BE2C (cell line): ENCODE data around the gene C10orf90.

Experiments
- DNase-seq: peaks from one replicate; pipeline ENCODE4 v3.0.0-alpha.2; 2020
- H3K27me3 ChIP-seq: fragments of 250-450 bp; sonication (Bioruptor Pico); 2 replicates; pipeline ENCODE4 v1.5.1; 2020; ENCODE audit warnings: mild to moderate bottlenecking
- H3K36me3 ChIP-seq: fragments of 250-450 bp; sonication (Bioruptor Pico); 2 replicates; pipeline ENCODE4 v1.5.1; 2020; ENCODE audit warnings: mild to moderate bottlenecking
- H3K4me1 ChIP-seq: fragments of 250-450 bp; sonication (Bioruptor Pico); 2 replicates; pipeline ENCODE4 v1.5.1; 2020
- H3K4me3 ChIP-seq: 2 replicates; pipeline ENCODE4 v1.5.1; 2011; ENCODE audit warnings: low read depth, low read length
- H3K9me3 ChIP-seq: fragments of 250-450 bp; sonication (Bioruptor Pico); 2 replicates; pipeline ENCODE4 v1.5.1; 2020
- CTCF ChIP-seq: IDR thresholded peaks from 2 replicates; pipeline ENCODE4 v1.5.1; 2012; ENCODE audit warnings: mild to moderate bottlenecking, low read depth, low read length

C10orf90 gene

GRCh38 chr10:126391192-126391885 lies 279.2 kb downstream of the C10orf90 start:
- Histone ChIP-seq H3K36me3 (no peaks in the 10 kb centered on the region), H3K27me3 (no peaks in the 10 kb centered on the region), H3K4me3 (no peak overlapping the region), H3K4me1 (peaks cover 13% of the 10 kb centered on the region), H3K9me3 (no peaks in the 10 kb centered on the region)
- TF ChIP-seq CTCF, result no peak
- DNase-seq, result no peak

- Histone ChIP-seq H3K4me3 (no peak overlapping the region), H3K27me3 (no peaks in the 10 kb centered on the region), H3K9me3 (no peaks in the 10 kb centered on the region), H3K36me3 (no peaks in the 10 kb centered on the region), H3K4me1 (peaks cover 13% of the 10 kb centered on the region)
- no peak for TF ChIP-seq CTCF
- no peak for DNase-seq
Measured at GRCh38 chr10:126390324-126390723, 280.2 kb downstream of the C10orf90 start.

- Histone ChIP-seq H3K4me1 (peaks cover 13% of the 10 kb centered on the region), H3K36me3 (no peaks in the 10 kb centered on the region), H3K9me3 (no peaks in the 10 kb centered on the region), H3K4me3 (peak within 1 kb of the TSS; percentile 74), H3K27me3 (no peaks in the 10 kb centered on the region)
- TF ChIP-seq CTCF, result no peak
- peak; percentile 45 for DNase-seq
Measured at GRCh38 chr10:126387931-126388911, 282.3 kb downstream of the C10orf90 start, which contains the start of gene ADAM12. TSS of gene ADAM12 (minus strand) at chr10:126388477. CDS start at chr10:126388145, 332 bp downstream.

- Histone ChIP-seq H3K36me3 (no peaks in the 10 kb centered on the region), H3K27me3 (no peaks in the 10 kb centered on the region), H3K4me3 (peak overlapping the region; percentile 74), H3K4me1 (peaks cover 10% of the 10 kb centered on the region), H3K9me3 (no peaks in the 10 kb centered on the region)
- peak; percentile 72 for TF ChIP-seq CTCF
- peak; percentile 72 for DNase-seq
Measured at GRCh38 chr10:126387041-126387921, 283.2 kb downstream of the C10orf90 start.

- peaks cover 7% of the 10 kb centered on the region for H3K4me1 ChIP-seq
- no peaks in the 10 kb centered on the region for H3K9me3 ChIP-seq
- H3K36me3 ChIP-seq, result no peaks in the 10 kb centered on the region
- DNase-seq, result no peak
- H3K4me3 ChIP-seq, result no peak overlapping the region
- TF ChIP-seq CTCF, result no peak
- H3K27me3 ChIP-seq, result no peaks in the 10 kb centered on the region
Measured at GRCh38 chr10:126384269-126384873, 286.1 kb downstream of the C10orf90 start.
